ENCODE data around the gene TENT4B. TPM values are rescaled to one million over a fixed set of nuclear protein-coding genes. Genes with fewer than 3 reads are reported as not detected.

The TENT4B gene
- total RNA-seq, 1 experiment from 2014 or later = 13.0 TPM

- Histone ChIP-seq H3K23me2 (ENCODE audit: insufficient read length, low read depth, low read length, poor library complexity, severe bottlenecking) (no peaks in the 10 kb centered on the region), H2BK5ac (ENCODE audit: insufficient read length, low read length) (no peak overlapping the region), H3K79me2 (ENCODE audit: insufficient read depth, low read length) (no peaks in the 10 kb centered on the region), H2BK15ac (ENCODE audit: low read depth, low read length) (no peak overlapping the region), H3T11ph (ENCODE audit: low read length) (no peak overlapping the region), H4K5ac (ENCODE audit: insufficient read length, low read depth, low read length) (no peak overlapping the region), H4K20me1 (ENCODE audit: control insufficient read depth, insufficient read depth, insufficient read length) (no peaks in the 10 kb centered on the region), H3K18ac (ENCODE audit: insufficient read length, low read depth, low read length) (no peak overlapping the region), H3K9ac (ENCODE audit: extremely low read depth, insufficient read length, low read length) (no peak overlapping the region), H3K14ac (ENCODE audit: insufficient read depth, low read length) (no peak overlapping the region), H3K23ac (ENCODE audit: insufficient read length, low read depth, low read length) (no peak overlapping the region), H4K8ac (replicated peaks; ENCODE audit: insufficient read length, low read depth, low read length) (no peak overlapping the region), H3K9me3 (ENCODE audit: control insufficient read depth, low read depth, low read length) (no peaks in the 10 kb centered on the region), H3K4me1 (ENCODE audit: insufficient read depth, low read length) (peaks cover 2% of the 10 kb centered on the region; the same call in 1 of the 2 replicates), H2AFZ (ENCODE audit: low read length) (no peak overlapping the region), H3K27me3 (ENCODE audit: insufficient read depth, low read length) (no peaks in the 10 kb centered on the region), H2BK12ac (ENCODE audit: insufficient read length, low read depth, low read length) (no peak overlapping the region), H3K79me1 (ENCODE audit: insufficient read depth, low read depth, low read length, poor library complexity, severe bottlenecking) (no peaks in the 10 kb centered on the region), H3K4me2 (ENCODE audit: insufficient read depth, insufficient read length, low read length) (no peak overlapping the region), H3K56ac (ENCODE audit: insufficient read length, low read depth, low read length) (no peak overlapping the region), H2BK120ac (ENCODE audit: low read depth, low read length, poor library complexity, severe bottlenecking) (no peak overlapping the region), H2BK20ac (ENCODE audit: low read depth, low read length, poor library complexity, severe bottlenecking) (no peak overlapping the region), H3K4ac (ENCODE audit: low read depth, low read length) (no peak overlapping the region), H2AK5ac (ENCODE audit: insufficient read length, low read length) (no peak overlapping the region), H4K91ac (ENCODE audit: insufficient read length, low read depth, low read length) (no peak overlapping the region), H3K27ac (ENCODE audit: insufficient read length, low read depth, low read length) (no peak overlapping the region)
- Mint-ChIP-seq H3K27me3 (ENCODE audit: low read depth) (no peaks in the 10 kb centered on the region; the same call in 1 of the 2 replicates), H3K9me3 (peaks cover 0 to 2% of the 10 kb centered on the region in 2 experiments; a peak in 2 of 5 replicates), H3K4me1 (peaks cover 6 to 28% of the 10 kb centered on the region in 2 experiments; a peak in 3 of 4 replicates), H3K4me3 (no peak overlapping the region), H3K36me3 (ENCODE audit: insufficient read depth in 1 of 3, low read depth in 3 of 3) (no peaks in the 10 kb centered on the region), H3K27ac (no peak overlapping the region; a peak in 1 of 7 replicates)
- no CpG with 5 or more reads among the region's 12 CpGs for WGBS (ENCODE audit: extremely low coverage, insufficient read length, low lambda C conversion rate)
- no peak for TF ChIP-seq CTCF (conservative IDR thresholded peaks at IDR 0.05)
- DNase-seq = no peak
Measured at GRCh38 chr16:50269769-50270509, 116.8 kb downstream of the TENT4B start.
